ENCODE data around the gene ARID1A.
"Not testable (repeated sequence)": the region's sequence is repeated elsewhere in the genome, so short reads cannot be mapped to it uniquely, and the experiment has no call there.

ARID1A gene
- long read RNA-seq, donor 1, transcript ARID1A-217 (1 exons, 3,046 nt): major isoform, 36 of 62 reads
- long read RNA-seq, donor 1, partial matches to known transcripts: 25 of 62 reads
- long read RNA-seq, donor 1, other reads (novel, unspliced or antisense): 0 of 62 reads
- long read RNA-seq, donor 2, transcript ARID1A-217 (1 exons, 3,046 nt): major isoform, 20 of 78 reads
- long read RNA-seq, donor 2, partial matches to known transcripts: 58 of 78 reads
- long read RNA-seq, donor 2, other reads (novel, unspliced or antisense): 0 of 78 reads
- long read RNA-seq, donor 3, transcript ARID1A-217 (1 exons, 3,046 nt): major isoform, 34 of 79 reads
- long read RNA-seq, donor 3, partial matches to known transcripts: 45 of 79 reads
- long read RNA-seq, donor 3, other reads (novel, unspliced or antisense): 0 of 79 reads
- long read RNA-seq, donor 4, transcript ARID1A-217 (1 exons, 3,046 nt): major isoform, 78 of 152 reads
- long read RNA-seq, donor 4, partial matches to known transcripts: 71 of 152 reads
- long read RNA-seq, donor 4, other reads (novel, unspliced or antisense): 0 of 152 reads
- long read RNA-seq, donor 5, full-length matches to known transcripts: 40 of 79 reads
- long read RNA-seq, donor 5, partial matches to known transcripts: 39 of 79 reads
- long read RNA-seq, donor 5, other reads (novel, unspliced or antisense): 0 of 79 reads
- long read RNA-seq, donor 6, transcript ARID1A-217 (1 exons, 3,046 nt): major isoform, 67 of 130 reads
- long read RNA-seq, donor 6, partial matches to known transcripts: 62 of 130 reads
- long read RNA-seq, donor 6, other reads (novel, unspliced or antisense): 0 of 130 reads
- long read RNA-seq, donor 7, transcript ARID1A-217 (1 exons, 3,046 nt): major isoform, 113 of 292 reads
- long read RNA-seq, donor 7, partial matches to known transcripts: 175 of 292 reads
- long read RNA-seq, donor 7, other reads (novel, unspliced or antisense): 0 of 292 reads
- long read RNA-seq, donor 8, transcript ARID1A-217 (1 exons, 3,046 nt): major isoform, 50 of 120 reads
- long read RNA-seq, donor 8, partial matches to known transcripts: 69 of 120 reads
- long read RNA-seq, donor 8, other reads (novel, unspliced or antisense): 0 of 120 reads

DNA sequence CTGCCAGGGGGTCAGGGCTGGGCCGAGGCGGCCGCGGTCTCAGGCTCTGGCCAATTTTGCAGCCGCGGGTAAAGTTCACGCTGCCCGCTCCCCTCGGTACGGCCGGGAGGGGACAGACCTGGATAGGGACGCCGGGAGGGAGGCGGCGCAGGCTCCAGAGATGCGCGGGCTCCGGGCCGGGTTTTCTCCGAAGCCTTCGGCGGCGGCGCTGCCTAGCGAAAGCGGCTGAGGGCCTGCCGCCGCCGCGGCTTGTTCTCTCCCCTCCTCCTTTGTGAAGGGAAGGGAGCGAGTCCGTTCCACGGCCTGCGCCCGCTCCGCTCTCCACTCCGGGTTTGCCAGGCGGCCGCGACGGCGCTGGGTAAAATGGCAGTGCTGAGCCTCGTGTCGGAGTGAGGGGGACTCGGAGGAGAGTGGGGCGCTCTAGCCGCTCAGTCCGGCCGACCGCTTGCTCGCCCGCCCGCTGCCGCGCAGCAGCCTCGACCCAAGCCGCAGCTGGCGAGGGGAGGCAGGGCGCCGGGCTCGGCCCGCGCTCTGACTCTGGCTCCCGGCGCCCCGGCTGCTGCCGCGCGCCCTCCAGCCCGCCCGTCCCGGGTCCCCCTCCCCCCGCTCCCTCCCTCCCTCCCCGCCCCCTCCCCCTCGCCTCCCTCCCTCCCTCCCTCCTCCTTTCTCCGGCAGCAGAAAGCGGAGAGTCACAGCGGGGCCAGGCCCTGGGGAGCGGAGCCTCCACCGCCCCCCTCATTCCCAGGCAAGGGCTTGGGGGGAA, at the start of gene ARID1A:
ARID1A (plus strand) TSS at position 660 of the 763 bp plus-strand sequence. CDS start 389 bp downstream, outside the sequence.
- DNase-seq: peak; percentile 100

DNA sequence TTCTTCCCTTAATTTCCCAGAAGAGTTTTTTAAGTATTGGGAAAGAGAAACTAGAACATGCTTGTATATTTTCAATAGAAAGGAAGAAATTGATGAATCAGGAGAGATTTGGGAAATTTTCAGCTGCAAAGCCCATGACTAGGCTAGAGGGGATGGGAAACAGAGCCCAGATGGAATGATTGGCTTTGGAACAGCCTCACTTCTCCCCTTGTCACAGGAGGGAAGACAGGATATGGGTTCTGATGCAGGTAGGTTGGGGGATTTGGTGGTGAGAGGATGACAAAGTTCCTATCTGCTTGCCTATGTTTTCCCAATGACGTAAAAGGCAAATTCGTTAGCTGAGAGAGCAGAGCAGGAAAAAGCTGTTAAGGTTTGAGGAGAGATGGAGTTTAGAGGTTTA, 31.0 kb upstream of the ARID1A start:
- no peak for DNase-seq

DNA sequence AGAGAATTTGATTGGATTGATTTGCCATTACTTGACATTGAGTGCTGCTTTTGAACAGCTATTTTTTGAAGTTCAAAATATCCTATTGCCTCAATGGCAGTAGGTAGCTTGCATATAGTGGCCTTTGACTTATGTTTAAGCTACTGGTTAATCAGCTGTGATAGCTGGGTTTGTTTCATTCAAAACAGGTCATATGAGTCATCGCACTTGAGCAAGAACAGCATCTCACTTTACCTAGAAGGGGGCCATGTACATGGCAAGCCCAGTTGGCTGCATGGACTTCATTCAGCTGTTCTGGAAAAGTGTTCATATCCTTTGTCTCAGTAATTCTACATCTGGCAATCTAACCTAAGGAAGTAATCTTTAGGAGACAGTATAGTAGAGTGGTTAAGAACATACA, 29.0 kb upstream of the ARID1A start:
- DNase-seq: no peak

DNA sequence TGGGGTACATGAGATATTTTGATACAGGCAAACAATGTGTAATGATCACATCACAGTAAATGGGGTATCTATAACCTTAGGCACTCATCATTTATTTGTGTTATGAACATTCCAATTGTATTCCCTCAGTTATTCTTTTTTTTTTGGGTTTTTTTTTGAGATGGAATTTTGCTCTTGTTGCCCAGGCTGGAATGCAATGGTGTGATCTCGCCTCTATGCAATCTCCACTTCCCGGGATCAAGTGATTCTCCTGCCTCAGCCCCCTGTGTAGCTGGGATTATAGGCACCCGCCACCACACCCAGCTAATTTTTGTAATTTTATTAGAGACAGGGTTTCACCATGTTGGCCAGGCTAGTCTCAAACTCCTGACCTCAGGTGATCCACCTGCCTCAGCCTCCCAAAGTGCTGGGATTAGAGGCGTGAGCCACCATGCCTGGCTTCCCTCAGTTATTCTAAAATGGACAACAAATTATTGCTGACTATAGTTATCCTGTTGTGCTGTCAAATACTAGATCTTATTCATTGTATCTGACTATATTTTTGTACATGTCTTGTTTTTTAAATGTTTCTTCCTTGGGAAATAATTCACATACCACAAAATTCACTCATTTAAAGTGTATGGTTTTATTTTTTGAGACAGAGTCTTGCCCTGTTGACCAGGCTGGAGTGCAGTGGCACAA, 27.6 kb upstream of the ARID1A start:
- not testable (repeated sequence) for DNase-seq

DNA sequence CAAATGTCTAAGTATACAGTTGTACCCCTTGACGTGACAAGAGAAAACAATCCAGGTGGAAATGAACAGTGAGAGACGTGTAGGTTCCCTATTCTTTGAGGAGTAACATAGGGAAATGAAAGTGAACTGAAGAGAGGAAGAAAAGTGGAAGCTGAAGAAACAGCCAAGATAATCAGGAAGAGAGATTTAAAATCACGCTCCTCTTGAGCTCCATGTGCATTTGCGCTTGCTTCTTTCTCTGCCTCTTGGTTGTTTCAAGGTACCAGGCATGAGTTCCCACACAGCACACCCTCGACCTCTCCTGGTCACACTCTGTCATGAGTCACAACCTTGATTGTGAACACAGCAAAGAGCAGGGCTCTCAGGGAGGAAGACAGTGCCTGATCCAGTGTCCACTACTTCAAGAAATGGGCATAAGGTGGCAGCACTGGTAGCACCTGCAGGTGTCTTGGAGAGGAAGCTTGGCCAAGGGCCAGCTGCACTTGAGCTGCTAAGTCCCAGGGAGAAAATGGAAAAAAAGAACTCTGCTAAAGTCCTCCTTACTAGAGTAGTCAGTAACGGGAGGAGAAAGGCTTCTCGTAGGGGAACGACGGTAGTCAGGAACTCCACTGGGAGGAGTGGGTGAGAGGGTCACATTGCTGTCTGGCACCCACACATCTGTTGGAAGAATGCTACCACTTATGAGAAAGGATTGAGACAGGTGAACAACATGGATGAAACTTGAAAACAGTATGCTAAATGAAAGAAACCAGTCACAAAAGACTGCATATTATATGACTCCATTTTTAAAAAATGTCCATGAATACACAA, 18.3 kb upstream of the ARID1A start:
- DNase-seq: peak; percentile 55

DNA sequence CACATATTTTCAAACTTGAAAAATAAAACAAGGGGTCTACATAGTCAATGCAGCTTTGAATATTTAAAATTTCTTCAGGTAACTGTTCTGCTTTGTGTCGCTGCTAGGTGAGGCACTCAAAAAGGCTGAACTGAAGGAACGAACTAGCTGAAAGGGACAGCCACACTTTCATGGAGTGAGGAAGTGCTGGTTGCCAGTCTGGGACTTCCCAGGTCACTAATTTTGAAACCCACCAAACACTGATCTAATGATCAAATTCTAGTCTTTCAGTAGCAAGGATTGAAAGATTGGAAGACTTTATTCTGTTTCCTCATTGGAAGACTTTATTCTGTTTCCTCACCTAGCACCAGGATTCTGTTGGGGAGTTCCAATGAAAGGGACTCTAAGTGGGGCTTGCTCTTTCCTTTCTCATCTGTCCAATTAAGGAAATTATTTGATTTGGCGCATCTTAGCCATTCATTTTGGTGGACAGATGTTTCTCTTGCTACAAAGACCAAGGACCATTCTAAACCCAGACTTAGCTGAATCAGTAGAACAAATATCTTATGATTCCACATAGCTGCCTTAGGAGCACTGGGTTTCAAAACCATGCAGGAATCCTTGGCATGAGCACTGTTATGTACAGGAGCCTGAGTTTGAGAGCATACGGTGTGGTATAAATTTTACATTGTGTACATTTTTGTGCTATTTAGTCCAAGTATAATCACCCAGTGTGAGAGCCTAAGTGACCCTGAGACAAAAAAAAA, 10.9 kb upstream of the ARID1A start:
- DNase-seq: no peak

DNA sequence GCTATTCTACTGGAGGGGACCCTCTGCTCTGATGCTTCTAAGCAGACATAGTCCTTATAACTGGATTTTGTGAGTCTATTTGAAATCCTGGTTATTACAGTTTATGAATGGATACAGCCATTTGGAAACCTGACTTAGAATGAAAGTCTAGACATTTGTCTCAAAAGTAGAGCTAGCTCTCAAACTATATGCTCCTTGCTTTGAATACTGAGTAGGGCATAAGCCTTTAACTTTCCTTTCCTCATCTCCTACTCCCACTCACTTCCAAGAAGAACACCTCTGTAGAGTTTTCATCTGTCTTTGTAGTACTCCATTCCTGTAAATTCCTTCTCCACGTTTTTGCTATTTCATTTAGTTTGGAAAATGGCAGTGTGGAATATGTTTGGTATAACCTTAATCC, 9.0 kb upstream of the ARID1A start:
- DNase-seq: no peak

DNA sequence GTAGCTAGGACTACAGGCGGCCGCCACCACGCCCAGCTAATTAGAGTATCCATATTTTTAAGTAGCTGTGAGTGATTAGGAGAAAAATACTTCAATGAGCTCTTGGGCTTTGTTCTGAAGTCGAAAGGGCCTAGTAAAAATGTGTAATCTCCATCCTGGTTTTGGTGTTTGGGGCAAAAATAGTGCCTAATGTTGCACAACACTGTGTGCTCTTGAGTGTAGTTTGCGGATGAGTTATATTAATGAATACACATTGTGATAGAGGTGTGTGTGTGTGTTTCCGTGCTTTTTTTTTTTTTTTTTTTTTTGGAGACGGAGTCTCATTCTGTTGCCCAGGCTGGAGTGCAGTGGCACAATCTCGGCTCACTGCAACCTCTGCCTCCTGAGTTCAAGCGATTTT, 6.3 kb upstream of the ARID1A start:
- DNase-seq: no peak

DNA sequence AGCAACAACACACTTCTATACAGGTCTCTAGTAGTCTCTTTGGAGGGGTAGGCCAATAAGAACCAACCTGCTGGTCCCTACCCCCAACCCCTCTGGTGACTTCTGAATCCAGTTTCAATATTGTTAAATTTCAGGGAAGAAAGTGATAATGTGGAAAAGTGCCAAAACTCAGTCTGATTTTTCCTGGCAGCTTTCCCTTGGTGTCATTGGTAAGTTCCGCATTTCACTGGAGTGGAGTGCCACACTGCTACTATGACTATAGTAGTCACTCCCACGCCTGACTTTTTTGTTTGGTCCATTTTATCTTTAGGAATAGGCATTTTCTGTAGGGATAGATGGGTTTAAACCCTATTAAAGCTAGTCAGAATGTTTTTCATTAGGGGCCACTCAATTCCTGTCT, 5.7 kb upstream of the ARID1A start:
- no peak for DNase-seq

DNA sequence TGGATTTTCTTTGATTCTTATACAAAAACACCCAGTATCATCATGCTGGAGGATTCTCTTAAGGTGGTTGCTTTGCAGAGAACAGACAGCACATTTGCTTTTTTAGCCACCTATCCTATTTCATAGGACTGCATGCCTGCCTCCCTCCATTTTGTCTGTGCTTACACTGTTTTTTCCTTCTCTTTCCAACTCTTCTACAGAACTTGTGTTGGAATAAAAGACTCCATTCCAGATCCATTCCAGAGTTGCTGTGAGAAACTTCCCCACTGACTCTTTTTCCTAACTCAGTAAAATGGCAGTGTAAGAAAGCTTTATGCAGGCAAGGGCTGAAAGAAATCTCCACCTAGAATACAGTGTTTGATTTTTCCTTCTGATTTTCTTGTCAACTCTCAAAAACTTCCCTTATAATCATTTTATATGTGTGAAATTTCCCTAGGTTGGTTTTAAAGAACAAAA, 5.2 kb upstream of the ARID1A start:
- peak; percentile 34 for DNase-seq

DNA sequence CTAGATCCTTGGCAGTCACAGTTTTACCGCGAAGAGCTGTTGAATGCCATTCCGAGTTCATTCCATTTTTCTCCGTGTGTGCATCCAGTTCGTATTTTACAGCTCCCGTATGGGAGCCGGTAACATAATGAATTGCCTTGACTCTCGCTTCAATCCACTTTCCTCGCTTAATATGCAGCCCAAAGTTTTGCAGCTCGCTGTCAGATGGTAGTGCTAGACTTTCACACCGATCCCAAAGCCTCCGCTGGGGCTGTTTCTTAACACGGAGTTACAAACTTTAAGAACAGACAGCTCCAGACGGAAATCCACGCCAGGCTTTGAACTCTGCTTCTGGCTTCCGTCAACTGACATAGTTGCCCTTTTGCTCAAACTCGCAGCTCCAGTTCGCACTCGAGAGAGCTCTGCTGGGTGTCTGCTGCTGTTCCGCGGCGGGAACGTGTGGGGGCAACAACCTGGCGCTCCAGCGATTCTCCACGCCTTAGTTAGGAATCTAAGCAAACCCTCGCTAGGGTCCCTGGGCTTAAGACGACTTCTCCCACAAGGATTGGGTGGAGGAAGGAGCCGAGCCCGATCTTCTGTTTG, 3.5 kb upstream of the ARID1A start:
- DNase-seq: peak; percentile 93

DNA sequence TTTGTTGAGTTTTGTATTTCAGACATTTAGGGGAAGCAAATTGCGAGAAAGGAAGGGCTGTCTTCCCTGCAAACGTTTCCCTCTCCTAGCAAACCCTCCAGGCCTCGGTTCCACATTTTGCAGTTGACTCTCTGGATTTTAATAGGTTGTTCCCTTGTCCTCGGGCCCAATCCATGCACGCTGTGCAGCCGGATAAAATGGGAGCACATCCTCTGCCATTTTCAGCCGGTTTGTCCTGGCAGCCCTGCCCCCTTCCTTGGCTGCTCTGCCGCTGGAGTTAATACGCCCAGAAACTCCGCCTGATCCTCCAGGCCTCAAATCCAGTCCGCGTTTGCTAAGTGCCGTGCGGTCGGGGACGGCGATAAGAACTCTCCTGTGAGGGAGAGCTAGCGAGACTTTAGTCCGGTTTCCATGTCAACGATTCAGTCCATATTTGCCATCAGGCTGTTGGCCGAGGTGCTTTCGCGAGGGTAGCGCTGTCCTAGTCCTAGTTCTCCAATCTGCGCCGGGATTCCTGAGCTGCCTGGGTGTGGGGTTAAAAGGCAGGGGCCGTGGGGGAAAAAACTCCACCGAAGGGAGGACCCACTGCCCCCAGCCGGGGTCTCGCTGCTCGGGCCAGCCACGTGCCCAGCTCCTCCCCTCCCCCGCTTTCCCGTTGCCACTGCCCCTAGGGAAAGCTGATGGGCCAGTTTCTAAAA, 2.9 kb upstream of the ARID1A start:
- peak; percentile 92 for DNase-seq

DNA sequence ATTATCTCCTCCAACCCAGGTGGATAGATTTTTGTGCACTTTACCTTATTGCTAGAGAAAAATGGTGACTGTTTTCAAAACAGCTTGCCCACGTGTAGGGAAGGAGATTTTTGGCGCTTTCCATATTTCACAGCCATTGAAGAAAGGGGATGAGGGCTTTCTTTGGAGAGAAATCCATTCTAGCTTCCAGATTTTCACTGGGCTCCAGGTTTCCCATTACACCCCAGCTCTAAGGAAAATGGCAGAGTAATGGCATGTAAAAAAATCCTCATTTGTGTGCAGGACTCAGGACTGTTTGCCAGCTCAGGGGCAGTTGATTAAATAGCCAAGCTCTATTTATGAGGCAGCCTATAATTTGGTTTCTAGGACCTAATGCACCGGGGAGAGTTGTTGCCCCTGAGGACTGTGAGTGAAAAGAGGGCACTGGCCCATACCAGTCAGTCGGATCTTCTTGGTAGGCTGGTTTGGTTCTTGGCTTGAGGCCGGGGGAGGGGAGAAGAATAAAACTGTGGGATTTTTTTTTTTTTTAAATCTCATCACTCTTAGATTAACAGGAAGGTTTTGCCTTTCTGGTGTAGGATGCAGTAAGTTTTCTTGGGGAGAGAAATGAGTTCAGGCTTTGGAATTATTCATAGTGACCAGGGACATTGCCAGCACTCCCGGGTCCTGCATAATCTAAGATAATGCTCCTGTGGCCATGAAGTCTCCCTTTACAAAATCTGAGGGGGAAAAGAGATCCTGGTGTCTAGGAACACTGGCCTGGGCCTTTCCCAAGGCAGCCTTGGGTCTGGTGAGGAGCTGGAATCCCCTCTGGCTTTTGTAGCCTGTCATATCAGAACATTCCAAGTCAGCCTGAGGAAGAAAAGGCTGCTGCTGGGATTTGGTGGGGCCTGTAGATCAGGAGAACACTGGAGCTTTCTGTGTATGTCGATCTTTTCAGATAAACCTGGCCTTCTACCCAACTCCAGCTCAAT, 1.9 kb upstream of the ARID1A start:
- DNase-seq: peak; percentile 54

DNA sequence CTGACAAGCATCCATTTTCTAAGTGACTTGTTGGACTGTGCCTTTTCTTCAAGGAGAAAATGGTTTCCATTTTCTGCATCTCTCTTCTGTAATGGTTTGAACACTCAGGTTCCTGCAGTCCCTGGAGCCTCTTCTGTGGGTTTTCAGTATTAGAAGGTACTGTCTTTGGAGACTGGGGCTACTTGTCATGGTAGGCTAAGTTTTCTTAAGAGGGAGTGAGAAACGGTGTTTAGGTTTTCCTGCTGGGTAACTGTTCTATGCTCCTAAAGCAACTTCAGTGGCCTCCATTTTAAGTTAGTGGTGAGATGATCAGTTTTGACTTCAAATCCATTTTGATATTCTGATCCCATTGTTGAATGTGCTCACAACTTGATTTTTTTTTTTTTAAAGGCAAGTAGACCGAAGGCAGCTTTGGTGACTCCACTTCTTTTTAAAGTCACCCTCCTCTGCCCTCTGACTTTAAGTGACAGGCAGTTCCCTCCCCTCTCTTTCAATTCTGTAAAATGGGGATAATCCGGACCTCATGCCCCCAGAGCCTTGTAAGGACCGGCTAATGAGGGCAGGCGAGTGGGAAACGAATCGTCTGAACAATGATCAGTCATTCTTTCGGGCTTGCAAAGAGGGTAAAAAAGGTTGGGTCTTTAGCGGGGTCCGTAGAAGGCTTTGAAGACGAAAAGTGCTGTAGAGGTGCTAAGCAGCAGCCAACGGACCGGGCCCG, 1.0 kb upstream of the ARID1A start:
- DNase-seq: peak; percentile 48

DNA sequence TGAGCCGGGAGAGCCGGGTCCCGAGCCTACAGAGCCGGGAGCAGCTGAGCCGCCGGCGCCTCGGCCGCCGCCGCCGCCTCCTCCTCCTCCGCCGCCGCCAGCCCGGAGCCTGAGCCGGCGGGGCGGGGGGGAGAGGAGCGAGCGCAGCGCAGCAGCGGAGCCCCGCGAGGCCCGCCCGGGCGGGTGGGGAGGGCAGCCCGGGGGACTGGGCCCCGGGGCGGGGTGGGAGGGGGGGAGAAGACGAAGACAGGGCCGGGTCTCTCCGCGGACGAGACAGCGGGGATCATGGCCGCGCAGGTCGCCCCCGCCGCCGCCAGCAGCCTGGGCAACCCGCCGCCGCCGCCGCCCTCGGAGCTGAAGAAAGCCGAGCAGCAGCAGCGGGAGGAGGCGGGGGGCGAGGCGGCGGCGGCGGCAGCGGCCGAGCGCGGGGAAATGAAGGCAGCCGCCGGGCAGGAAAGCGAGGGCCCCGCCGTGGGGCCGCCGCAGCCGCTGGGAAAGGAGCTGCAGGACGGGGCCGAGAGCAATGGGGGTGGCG, 371 bp downstream of the ARID1A start:
- DNase-seq: no peak

DNA sequence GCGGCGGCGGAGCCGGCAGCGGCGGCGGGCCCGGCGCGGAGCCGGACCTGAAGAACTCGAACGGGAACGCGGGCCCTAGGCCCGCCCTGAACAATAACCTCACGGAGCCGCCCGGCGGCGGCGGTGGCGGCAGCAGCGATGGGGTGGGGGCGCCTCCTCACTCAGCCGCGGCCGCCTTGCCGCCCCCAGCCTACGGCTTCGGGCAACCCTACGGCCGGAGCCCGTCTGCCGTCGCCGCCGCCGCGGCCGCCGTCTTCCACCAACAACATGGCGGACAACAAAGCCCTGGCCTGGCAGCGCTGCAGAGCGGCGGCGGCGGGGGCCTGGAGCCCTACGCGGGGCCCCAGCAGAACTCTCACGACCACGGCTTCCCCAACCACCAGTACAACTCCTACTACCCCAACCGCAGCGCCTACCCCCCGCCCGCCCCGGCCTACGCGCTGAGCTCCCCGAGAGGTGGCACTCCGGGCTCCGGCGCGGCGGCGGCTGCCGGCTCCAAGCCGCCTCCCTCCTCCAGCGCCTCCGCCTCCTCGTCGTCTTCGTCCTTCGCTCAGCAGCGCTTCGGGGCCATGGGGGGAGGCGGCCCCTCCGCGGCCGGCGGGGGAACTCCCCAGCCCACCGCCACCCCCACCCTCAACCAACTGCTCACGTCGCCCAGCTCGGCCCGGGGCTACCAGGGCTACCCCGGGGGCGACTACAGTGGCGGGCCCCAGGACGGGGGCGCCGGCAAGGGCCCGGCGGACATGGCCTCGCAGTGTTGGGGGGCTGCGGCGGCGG, 1.0 kb downstream of the ARID1A start:
- DNase-seq: peak; percentile 71
